Natural killer cell (primary cell): ENCODE measurements around the gene MYOZ3. TPM values are rescaled to one million over a fixed set of nuclear protein-coding genes. Genes with fewer than 3 reads are reported as not detected.

ENCODE experiments used
- ATAC-seq, 3 donors: fragments of 150-1000 bp in 2 of 3; fragments of 200-7000 bp in 1 of 3; cut with Tn5 transposase; 1 replicate in 1 of 3; 2 replicates in 2 of 3; pipeline ENCODE4 v1.10.0; 2021; ENCODE audit warnings: mild to moderate bottlenecking in 2 of 3, moderate library complexity in 2 of 3
- DNase-seq, 2 donors: peaks; one replicate each; pipeline versions ENCODE4 v3.0.0 to v3.0.0-alpha.2; 2013 to 2021; ENCODE audit warnings: mixed read lengths in 1 of 2
- H3K27ac ChIP-seq: one replicate; pipeline ENCODE4 v1.5.1; 2013; ENCODE audit warnings: mild to moderate bottlenecking, low read length
- H3K27me3 ChIP-seq: one replicate; pipeline ENCODE4 v1.6.1; 2013; ENCODE audit warnings: low read length; ENCODE audit not compliant: control insufficient read depth, insufficient read depth
- H3K36me3 ChIP-seq: one replicate; pipeline ENCODE4 v1.6.1; 2013; ENCODE audit warnings: low read length; ENCODE audit not compliant: control insufficient read depth, insufficient read depth
- H3K4me1 ChIP-seq: one replicate; pipeline ENCODE4 v1.6.1; 2013; ENCODE audit warnings: low read length; ENCODE audit not compliant: control insufficient read depth, insufficient read depth
- H3K4me3 ChIP-seq: one replicate; pipeline ENCODE4 v1.5.1; 2013; ENCODE audit warnings: low read length
- H3K9me3 ChIP-seq: one replicate; pipeline ENCODE4 v1.6.1; 2013; ENCODE audit warnings: low read length; ENCODE audit not compliant: control insufficient read depth, insufficient read depth
- H3K27ac Mint-ChIP-seq, 2 donors: one replicate each; pipeline ENCODE4 v1.8.0; 2022; ENCODE audit warnings: mild to moderate bottlenecking in 2 of 2, mixed read lengths in 2 of 2, moderate library complexity in 1 of 2
- H3K27me3 Mint-ChIP-seq, 2 donors: one replicate each; pipeline ENCODE4 v1.8.0; 2022; ENCODE audit warnings: low read depth in 2 of 2, mixed read lengths in 2 of 2
- H3K36me3 Mint-ChIP-seq: one replicate; pipeline ENCODE4 v1.8.0; 2022; ENCODE audit warnings: mixed read lengths
- H3K4me1 Mint-ChIP-seq, 2 donors: one replicate each; pipeline ENCODE4 v1.8.0; 2022; ENCODE audit warnings: mixed read lengths in 2 of 2
- H3K4me3 Mint-ChIP-seq: one replicate; pipeline ENCODE4 v1.8.0; 2022; ENCODE audit warnings: mild to moderate bottlenecking, moderate library complexity, mixed read lengths
- H3K9me3 Mint-ChIP-seq, 2 donors: one replicate each; pipeline ENCODE4 v1.8.0; 2022; ENCODE audit warnings: mixed read lengths in 2 of 2
- CTCF ChIP-seq: fragments of 200-600 bp; IDR thresholded peaks from one replicate; pipeline ENCODE4 v1.8.0; 2022; ENCODE audit warnings: antibody characterized with exemption
- WGBS: methylation state at CpG from one replicate; pipeline ENCODE4 v1.1.7; 2013; ENCODE audit warnings: missing lambda C conversion rate; ENCODE audit not compliant: insufficient coverage; 5-methylcytosine and 5-hydroxymethylcytosine counted together
- intact Hi-C: fragments of 100-400 bp; cut with micrococcal nuclease; formaldehyde crosslinking; loops from one replicate; pipeline ENCODE4 v1.14.2; 2022
- total RNA-seq, 4 donors: library from RNA; stranded (reverse); fragments of 120-200 nt in 1 of 4; gene quantifications; one replicate each; pipeline versions ENCODE4 v1.2.3 to v1.2.4, GENCODE V29; 2013 to 2022

MYOZ3 gene
- total RNA-seq, 3 donors from 2014 or later (not counting 1 experiment from before 2014, with no cell fraction given): not detected

- WGBS: 84% methylated on average over 23 of the region's 24 CpGs
- Histone ChIP-seq H3K27me3 (no peaks in the 10 kb centered on the region), H3K27ac (no peak overlapping the region), H3K36me3 (no peaks in the 10 kb centered on the region), H3K4me3 (no peak overlapping the region), H3K4me1 (peaks cover 9% of the 10 kb centered on the region), H3K9me3 (no peaks in the 10 kb centered on the region)
- TF ChIP-seq CTCF: no peak
- intact Hi-C loops: no loop called here
- Mint-ChIP-seq H3K36me3 (no peaks in the 10 kb centered on the region), H3K9me3 (no peaks in the 10 kb centered on the region), H3K27ac (no peak overlapping the region), H3K27me3 (peaks cover 10 to 21% of the 10 kb centered on the region in 2 donors), H3K4me1 (peaks cover 8% of the 10 kb centered on the region in 2 donors), H3K4me3 (no peak overlapping the region)
- DNase-seq: no peak
- no peak for ATAC-seq
Measured at GRCh38 chr5:150619359-150620230, 41.5 kb upstream of the MYOZ3 start.

DNA sequence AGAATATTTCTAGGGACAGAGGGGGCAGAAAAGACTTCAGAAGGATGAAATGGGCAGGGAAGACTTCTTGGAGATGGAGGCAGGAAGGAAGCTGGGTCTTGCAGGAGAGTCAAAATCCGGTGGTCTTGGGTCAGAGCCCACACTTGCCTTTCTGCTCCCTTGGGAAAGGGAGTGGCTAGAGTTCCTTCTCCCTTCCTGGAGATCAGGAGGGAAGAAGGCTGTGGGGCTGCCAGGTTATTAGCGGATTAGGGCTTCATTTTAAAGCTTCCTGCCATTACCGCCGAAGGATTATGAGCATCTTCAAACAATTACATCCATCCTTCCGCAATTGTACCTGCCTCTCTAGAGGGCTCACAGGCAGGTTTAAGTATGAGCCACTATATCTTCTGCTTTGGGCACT, 39.8 kb upstream of the MYOZ3 start:
- no peaks in the 10 kb centered on the region for H3K9me3 ChIP-seq
- H3K27ac Mint-ChIP-seq: no peak overlapping the region
- no peaks in the 10 kb centered on the region for H3K36me3 ChIP-seq
- H3K4me1 ChIP-seq: peaks cover 14% of the 10 kb centered on the region
- DNase-seq (no peak), ATAC-seq (no peak)
- H3K27me3 ChIP-seq: peaks cover 10% of the 10 kb centered on the region
- intact Hi-C loops: no loop called here
- H3K4me1 Mint-ChIP-seq: peaks cover 8% of the 10 kb centered on the region in 2 donors
- peaks cover 12 to 19% of the 10 kb centered on the region in 2 donors for H3K27me3 Mint-ChIP-seq
- no peaks in the 10 kb centered on the region for H3K9me3 Mint-ChIP-seq
- WGBS: 78% methylated on average over 4 of the region's 5 CpGs
- H3K36me3 Mint-ChIP-seq: no peaks in the 10 kb centered on the region
- TF ChIP-seq CTCF: no peak
- H3K4me3 ChIP-seq: no peak overlapping the region
- no peak overlapping the region for H3K4me3 Mint-ChIP-seq
- no peak overlapping the region for H3K27ac ChIP-seq

GRCh38 chr5:150622157-150622556, 38.9 kb upstream of the MYOZ3 start:
- Mint-ChIP-seq H3K4me3 (no peak overlapping the region), H3K36me3 (no peaks in the 10 kb centered on the region), H3K27me3 (peaks cover 15 to 21% of the 10 kb centered on the region in 2 donors), H3K27ac (no peak overlapping the region), H3K9me3 (no peaks in the 10 kb centered on the region), H3K4me1 (peaks cover 8% of the 10 kb centered on the region in 2 donors)
- H3K9me3 ChIP-seq: no peaks in the 10 kb centered on the region
- H3K27ac ChIP-seq: no peak overlapping the region
- peaks cover 14% of the 10 kb centered on the region for H3K4me1 ChIP-seq
- WGBS: 92% methylated on average over 2 of the region's 2 CpGs
- H3K4me3 ChIP-seq: no peak overlapping the region
- no peaks in the 10 kb centered on the region for H3K36me3 ChIP-seq
- no peak for TF ChIP-seq CTCF
- DNase-seq (no peak), ATAC-seq (no peak)
- intact Hi-C loops: no loop called here
- peaks cover 10% of the 10 kb centered on the region for H3K27me3 ChIP-seq
